Ishikawa (cell line): ENCODE results near the gene ROPN1L.

Source experiments
- CEBPB ChIP-seq: IDR thresholded peaks from 2 replicates; pipeline ENCODE4 v1.6.1; 2012
- CREB1 ChIP-seq: IDR thresholded peaks from 2 replicates; pipeline ENCODE4 v1.6.1; 2012; ENCODE audit warnings: low read depth
- EGR1 ChIP-seq: IDR thresholded peaks from 2 replicates; pipeline ENCODE4 v1.6.1; 2012
- EP300 ChIP-seq: IDR thresholded peaks from 2 replicates; pipeline ENCODE4 v1.6.1; 2012; ENCODE audit warnings: borderline replicate concordance
- FOXM1 ChIP-seq: IDR thresholded peaks from 2 replicates; pipeline ENCODE4 v1.6.1; 2012; ENCODE audit warnings: low read depth, borderline replicate concordance
- MAX ChIP-seq: IDR thresholded peaks from 2 replicates; pipeline ENCODE4 v1.6.1; 2012
- NFIC ChIP-seq: IDR thresholded peaks from 2 replicates; pipeline ENCODE4 v1.6.1; 2012
- TAF1 ChIP-seq: IDR thresholded peaks from 2 replicates; pipeline ENCODE4 v1.6.1; 2012; ENCODE audit warnings: low read depth, mild to moderate bottlenecking
- TCF12 ChIP-seq: IDR thresholded peaks from 2 replicates; pipeline ENCODE4 v1.6.1; 2012; ENCODE audit warnings: low read depth
- TEAD4 ChIP-seq: IDR thresholded peaks from 2 replicates; pipeline ENCODE4 v1.6.1; 2012
- YY1 ChIP-seq: IDR thresholded peaks from 2 replicates; pipeline ENCODE4 v1.6.1; 2012; ENCODE audit warnings: low read depth
- ZBTB7A ChIP-seq: IDR thresholded peaks from 2 replicates; pipeline ENCODE4 v1.6.1; 2012; ENCODE audit warnings: low read depth
- TF ChIP-seq, protein P1 (sequence below): IDR thresholded peaks from 2 replicates; pipeline ENCODE4 v1.6.1; 2012; ENCODE audit warnings: low read depth, mild to moderate bottlenecking
- TF ChIP-seq, protein P2 (sequence below): IDR thresholded peaks from 2 replicates; pipeline ENCODE4 v1.6.1; 2012

The ROPN1L gene

GRCh38 chr5:10498350-10498749 lies 56.7 kb downstream of the ROPN1L start:
- TF ChIP-seq EGR1 (no peak), FOXM1 (no peak), ZBTB7A (no peak), EP300 (no peak), TCF12 (no peak), CEBPB (no peak), NFIC (no peak), YY1 (no peak), MAX (no peak), CREB1 (no peak), TAF1 (no peak)
- TF ChIP-seq, protein P1, sequence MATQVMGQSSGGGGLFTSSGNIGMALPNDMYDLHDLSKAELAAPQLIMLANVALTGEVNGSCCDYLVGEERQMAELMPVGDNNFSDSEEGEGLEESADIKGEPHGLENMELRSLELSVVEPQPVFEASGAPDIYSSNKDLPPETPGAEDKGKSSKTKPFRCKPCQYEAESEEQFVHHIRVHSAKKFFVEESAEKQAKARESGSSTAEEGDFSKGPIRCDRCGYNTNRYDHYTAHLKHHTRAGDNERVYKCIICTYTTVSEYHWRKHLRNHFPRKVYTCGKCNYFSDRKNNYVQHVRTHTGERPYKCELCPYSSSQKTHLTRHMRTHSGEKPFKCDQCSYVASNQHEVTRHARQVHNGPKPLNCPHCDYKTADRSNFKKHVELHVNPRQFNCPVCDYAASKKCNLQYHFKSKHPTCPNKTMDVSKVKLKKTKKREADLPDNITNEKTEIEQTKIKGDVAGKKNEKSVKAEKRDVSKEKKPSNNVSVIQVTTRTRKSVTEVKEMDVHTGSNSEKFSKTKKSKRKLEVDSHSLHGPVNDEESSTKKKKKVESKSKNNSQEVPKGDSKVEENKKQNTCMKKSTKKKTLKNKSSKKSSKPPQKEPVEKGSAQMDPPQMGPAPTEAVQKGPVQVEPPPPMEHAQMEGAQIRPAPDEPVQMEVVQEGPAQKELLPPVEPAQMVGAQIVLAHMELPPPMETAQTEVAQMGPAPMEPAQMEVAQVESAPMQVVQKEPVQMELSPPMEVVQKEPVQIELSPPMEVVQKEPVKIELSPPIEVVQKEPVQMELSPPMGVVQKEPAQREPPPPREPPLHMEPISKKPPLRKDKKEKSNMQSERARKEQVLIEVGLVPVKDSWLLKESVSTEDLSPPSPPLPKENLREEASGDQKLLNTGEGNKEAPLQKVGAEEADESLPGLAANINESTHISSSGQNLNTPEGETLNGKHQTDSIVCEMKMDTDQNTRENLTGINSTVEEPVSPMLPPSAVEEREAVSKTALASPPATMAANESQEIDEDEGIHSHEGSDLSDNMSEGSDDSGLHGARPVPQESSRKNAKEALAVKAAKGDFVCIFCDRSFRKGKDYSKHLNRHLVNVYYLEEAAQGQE = no peak
- TF ChIP-seq, protein P2, sequence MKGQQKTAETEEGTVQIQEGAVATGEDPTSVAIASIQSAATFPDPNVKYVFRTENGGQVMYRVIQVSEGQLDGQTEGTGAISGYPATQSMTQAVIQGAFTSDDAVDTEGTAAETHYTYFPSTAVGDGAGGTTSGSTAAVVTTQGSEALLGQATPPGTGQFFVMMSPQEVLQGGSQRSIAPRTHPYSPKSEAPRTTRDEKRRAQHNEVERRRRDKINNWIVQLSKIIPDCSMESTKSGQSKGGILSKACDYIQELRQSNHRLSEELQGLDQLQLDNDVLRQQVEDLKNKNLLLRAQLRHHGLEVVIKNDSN = no peak

- no peak for TF ChIP-seq FOXM1
- TF ChIP-seq MAX = no peak
- no peak for TF ChIP-seq ZBTB7A
- TF ChIP-seq YY1 = no peak
- TF ChIP-seq EP300 = no peak
- TF ChIP-seq NFIC = no peak
Measured at GRCh38 chr5:10499066-10499465, 57.4 kb downstream of the ROPN1L start.

GRCh38 chr5:10499776-10500175 lies 58.1 kb downstream of the ROPN1L start:
- TF ChIP-seq EP300 (no peak), YY1 (no peak), ZBTB7A (no peak), EGR1 (no peak), CEBPB (no peak)
- TF ChIP-seq, protein P1 = no peak

- no peak for TF ChIP-seq CREB1
- TF ChIP-seq YY1 = no peak
- no peak for TF ChIP-seq ZBTB7A
- TF ChIP-seq EGR1 = no peak
- TF ChIP-seq, protein P2 = no peak
- TF ChIP-seq TCF12 = no peak
- no peak for TF ChIP-seq NFIC
- no peak for TF ChIP-seq TAF1
- no peak for TF ChIP-seq TEAD4
- TF ChIP-seq, protein P1 = no peak
- TF ChIP-seq FOXM1 = no peak
Measured at GRCh38 chr5:10500669-10501068, 59.0 kb downstream of the ROPN1L start.

DNA sequence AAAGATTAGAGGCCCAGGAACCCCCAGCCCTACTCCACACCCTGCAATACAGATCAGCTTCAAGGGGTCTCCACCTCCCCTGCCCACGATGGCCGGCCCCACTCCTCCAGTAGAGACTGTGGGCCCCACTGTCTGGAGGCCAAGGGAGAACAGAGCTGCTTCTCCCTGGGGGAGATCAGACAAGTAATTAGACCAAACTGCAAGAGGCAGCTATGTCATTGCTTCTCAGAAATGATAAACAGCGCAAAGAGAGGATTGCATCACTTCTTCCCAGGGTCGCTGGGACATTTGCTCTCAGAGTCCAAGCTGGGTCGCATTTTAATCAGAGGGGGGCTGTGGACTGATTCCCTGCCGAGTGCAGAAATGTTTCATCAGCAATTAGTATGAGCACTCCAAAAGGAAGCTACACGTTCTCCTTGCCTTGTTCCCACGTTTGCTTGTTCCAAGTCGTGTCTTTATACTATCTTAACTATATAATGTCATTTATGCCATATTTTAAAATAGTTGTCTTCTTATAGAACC lies 59.9 kb downstream of the ROPN1L start:
- no peak for TF ChIP-seq ZBTB7A
- TF ChIP-seq NFIC = no peak
- no peak for TF ChIP-seq FOXM1
- TF ChIP-seq MAX = no peak
- TF ChIP-seq CEBPB = 0 out of 2 replicates have a peak, but pooled peaks have one; percentile 22
